ENCODE measurements around the gene ARHGEF17. TPM values are rescaled to one million over a fixed set of nuclear protein-coding genes. Genes with fewer than 3 reads are reported as not detected.

ARHGEF17 gene
- total and polyA plus RNA-seq, 3 donors from 2014 or later, result 29.4 to 58.5 (median 50.1) TPM

DNA sequence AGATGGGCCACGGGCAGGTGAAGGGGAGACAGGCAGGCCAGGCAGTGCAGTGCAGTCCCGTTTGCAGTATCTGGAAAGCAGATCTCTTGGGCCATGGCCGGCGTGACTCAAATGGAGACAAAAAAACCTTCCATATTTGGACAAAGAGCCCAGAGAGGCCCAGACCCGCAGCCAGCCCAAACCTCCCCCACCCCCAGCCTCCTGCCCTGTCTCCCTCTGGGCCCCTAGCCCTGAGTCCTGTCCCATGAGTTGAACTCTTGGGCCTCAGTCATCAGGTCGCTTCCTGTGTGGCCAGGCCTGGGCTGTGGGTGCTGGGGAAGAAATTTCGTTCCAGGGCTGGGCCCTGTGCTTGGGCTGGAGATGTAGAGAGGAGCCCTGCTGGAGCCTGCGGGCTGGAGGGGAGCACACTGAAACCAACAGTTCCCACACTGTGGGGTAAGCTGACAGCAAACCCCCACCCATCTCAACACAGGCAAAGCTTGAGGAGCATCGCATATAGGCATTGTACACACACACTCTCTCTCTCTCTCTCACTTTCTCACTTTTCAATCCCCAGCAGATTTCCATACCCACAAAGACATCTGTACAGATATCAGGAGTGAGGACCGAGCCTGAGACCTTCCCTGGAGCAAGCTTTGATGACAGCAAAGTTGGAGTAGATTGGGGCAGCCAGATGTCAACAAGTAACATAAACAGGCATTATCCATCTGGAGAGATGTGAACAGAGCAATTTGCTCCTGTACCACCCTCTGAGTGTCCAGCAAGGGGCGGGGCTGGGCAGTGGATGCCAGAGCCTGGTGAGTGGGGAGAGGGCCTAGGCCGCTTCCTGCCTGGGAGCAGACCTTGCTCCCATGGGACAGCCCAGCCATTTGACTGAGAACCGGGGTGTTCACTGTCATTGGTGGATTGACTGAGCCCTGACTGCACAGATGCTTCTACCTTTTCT, 17.2 kb downstream of the ARHGEF17 start:
- Histone ChIP-seq H3K9me3 (no peaks in the 10 kb centered on the region), H3K27ac (peak overlapping the region; percentile 76 to 90), H3K36me3 (ENCODE audit: low read depth, missing control alignments) (no peaks in the 10 kb centered on the region), H3K27me3 (no peaks in the 10 kb centered on the region), H3K4me1 (peaks cover 62% of the 10 kb centered on the region), H3K4me3 (no peak overlapping the region)
- no peak for DNase-seq
- WGBS, 2 donors, result 72 to 83% methylated on average over 12 to 13 of the region's 13 CpGs
- intact Hi-C loops (cut with DNase I; ENCODE audit: low total_unique reads), result no loop called here
- TF ChIP-seq POLR2A (IDR thresholded peaks at IDR 0.05), result no peak

DNA sequence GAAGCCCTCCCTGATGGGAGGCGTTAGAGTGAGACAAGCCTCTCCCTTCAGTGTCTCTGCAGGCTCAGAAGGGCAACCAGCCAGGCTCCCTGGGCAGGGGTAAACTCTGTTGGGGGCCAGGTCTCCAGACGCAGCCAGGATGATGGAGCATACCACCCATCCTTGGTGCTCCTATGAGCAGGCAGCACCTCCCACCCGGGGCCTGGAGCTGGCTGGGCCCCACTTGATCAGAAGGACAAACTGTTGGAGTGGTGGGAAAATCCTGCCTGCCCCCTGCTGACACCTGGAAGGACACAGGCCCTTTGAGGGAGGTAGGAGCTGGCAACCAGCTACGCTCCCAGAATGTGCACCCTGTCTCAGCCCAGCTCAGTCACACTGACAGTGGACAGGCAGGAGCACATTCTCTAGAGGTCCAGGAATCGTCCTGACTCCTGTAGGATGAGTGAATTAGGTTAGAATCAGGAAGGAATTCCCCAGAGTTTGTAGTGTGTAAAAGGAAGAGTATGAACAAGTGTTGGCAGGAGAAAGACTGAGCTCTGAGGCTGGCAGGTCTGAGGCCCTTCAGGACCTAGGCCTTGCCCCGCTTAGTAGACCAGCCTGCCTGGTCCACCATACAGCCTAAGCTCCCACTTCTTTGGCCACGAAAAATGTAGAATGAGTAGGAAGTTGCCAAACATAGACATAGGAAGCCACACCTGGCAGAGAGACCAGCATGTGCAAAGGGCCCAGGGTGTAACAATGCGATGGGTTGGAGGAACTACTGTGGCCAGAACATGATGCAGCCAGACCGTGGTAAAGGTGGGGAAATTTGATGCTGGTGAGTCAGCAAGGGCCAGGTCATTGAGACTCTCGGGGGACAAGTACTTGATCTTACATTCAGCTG, 19.1 kb downstream of the ARHGEF17 start:
- intact Hi-C loops (cut with DNase I; ENCODE audit: low total_unique reads), result no loop called here
- Histone ChIP-seq H3K36me3 (ENCODE audit: low read depth, missing control alignments) (no peaks in the 10 kb centered on the region), H3K4me3 (no peak overlapping the region), H3K4me1 (peaks cover 64% of the 10 kb centered on the region), H3K27me3 (no peaks in the 10 kb centered on the region), H3K27ac (peak overlapping the region in 1 of 2 donors; percentile 63), H3K9me3 (no peaks in the 10 kb centered on the region)
- TF ChIP-seq POLR2A (IDR thresholded peaks at IDR 0.05), result no peak
- TF ChIP-seq, protein P1, sequence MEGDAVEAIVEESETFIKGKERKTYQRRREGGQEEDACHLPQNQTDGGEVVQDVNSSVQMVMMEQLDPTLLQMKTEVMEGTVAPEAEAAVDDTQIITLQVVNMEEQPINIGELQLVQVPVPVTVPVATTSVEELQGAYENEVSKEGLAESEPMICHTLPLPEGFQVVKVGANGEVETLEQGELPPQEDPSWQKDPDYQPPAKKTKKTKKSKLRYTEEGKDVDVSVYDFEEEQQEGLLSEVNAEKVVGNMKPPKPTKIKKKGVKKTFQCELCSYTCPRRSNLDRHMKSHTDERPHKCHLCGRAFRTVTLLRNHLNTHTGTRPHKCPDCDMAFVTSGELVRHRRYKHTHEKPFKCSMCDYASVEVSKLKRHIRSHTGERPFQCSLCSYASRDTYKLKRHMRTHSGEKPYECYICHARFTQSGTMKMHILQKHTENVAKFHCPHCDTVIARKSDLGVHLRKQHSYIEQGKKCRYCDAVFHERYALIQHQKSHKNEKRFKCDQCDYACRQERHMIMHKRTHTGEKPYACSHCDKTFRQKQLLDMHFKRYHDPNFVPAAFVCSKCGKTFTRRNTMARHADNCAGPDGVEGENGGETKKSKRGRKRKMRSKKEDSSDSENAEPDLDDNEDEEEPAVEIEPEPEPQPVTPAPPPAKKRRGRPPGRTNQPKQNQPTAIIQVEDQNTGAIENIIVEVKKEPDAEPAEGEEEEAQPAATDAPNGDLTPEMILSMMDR (IDR thresholded peaks at IDR 0.05), result no peak
- no peak for DNase-seq
- 49 to 65% methylated on average over 8 to 10 of the region's 10 CpGs for WGBS, 2 donors

DNA sequence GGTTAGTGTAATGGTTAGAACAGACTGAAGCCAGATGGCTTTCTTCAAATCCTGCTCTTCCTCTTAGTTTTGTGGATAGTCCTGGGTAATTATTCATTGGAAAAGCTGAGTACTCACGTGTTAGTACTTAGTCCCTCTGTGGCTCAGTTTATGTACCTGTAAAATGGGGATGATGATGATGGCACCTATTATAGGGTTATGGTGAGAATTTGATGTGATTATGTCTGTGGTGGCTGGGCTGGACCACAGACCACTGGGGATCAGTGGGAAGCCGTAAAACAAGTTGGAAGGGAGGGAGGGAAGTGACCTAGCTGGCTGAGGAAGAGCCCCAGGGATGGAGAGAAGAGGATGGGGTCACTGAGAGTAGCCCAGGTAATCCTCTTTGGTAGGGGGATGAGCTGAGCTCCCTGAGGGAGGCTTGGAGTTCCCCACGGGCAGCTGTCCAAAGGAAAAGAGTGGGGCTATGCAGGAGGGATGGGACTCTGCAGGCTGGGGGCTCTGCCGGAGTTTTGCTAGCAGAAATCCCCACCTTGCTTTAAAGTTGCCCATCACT, 19.8 kb downstream of the ARHGEF17 start:
- no peak for TF ChIP-seq POLR2A (IDR thresholded peaks at IDR 0.05)
- TF ChIP-seq, protein P1 (IDR thresholded peaks at IDR 0.05), result no peak
- H3K4me3 ChIP-seq, result no peak overlapping the region
- 76 to 77% methylated on average over 4 of the region's 4 CpGs for WGBS, 2 donors
- peak overlapping the region; percentile 1 to 19 for H3K27ac ChIP-seq
- no peak for DNase-seq
- H3K27me3 ChIP-seq, result no peaks in the 10 kb centered on the region
- H3K9me3 ChIP-seq, result no peaks in the 10 kb centered on the region
- H3K36me3 ChIP-seq (ENCODE audit: low read depth, missing control alignments), result no peaks in the 10 kb centered on the region
- intact Hi-C loops (cut with DNase I; ENCODE audit: low total_unique reads), result no loop called here
- H3K4me1 ChIP-seq, result peaks cover 62% of the 10 kb centered on the region

DNA sequence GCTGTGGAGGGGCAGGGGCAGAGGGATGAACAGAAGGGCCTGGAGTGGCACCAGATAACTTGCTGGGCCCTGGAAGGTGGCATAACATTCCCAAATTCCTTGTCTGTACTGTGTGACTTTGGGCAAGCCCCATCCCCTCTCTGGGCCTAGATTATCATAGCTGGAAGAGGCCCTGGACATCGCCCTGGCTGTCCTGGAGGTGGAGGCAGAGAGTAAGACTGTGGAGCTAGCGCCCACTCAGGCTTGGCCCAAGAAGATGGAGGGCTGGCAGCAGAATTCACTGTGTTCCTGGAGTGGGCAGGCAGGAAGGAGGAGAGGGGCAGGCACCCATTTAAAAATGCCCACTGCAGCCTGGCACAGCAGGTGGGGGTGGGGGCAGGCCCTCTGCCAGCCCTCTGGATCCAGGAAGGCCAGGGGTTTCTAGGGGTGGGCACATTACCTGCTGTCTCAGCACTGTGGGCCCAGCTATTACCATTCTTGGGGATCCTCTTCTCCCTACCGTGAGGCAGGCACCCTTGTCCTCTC, 22.6 kb downstream of the ARHGEF17 start:
- intact Hi-C loops (cut with DNase I; ENCODE audit: low total_unique reads), result no loop called here
- 60% methylated on average over 3 of the region's 3 CpGs; no CpG with 5 or more reads in 1 of the 2 donors for WGBS, 2 donors
- Histone ChIP-seq H3K36me3 (ENCODE audit: low read depth, missing control alignments) (no peaks in the 10 kb centered on the region), H3K27ac (peak overlapping the region; percentile 68 to 72), H3K27me3 (no peaks in the 10 kb centered on the region), H3K4me1 (peaks cover 59% of the 10 kb centered on the region), H3K4me3 (no peak overlapping the region), H3K9me3 (no peaks in the 10 kb centered on the region)
- no peak for DNase-seq
- TF ChIP-seq POLR2A (IDR thresholded peaks at IDR 0.05), result no peak
- TF ChIP-seq, protein P1 (IDR thresholded peaks at IDR 0.05), result no peak

Measured in testis (tissue), 3 donors.